ENCODE results near the gene LAMC1.
A peak's percentile ranks its signal among the peaks of the same experiment; 100 is the strongest.

Gene LAMC1

DNA sequence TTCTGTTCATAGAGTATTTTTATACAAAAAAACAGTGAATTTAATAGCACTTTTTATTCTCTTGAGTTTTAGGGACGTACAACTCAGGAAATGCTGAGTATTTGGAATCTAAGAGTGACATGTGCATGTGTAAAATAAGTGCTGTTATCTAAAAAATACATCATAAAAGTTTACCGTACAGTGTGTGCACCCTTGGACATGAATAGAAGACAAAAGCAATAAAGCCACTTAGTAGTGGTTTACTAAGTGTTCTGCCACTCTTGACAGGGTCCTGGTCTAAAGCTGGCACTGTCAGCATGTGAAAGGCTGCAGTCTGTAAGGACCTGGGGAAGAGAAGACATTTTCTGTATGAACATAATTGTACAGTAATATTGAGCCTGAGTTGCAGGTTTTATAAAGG, 51.0 kb downstream of the LAMC1 start:
- H3K4me3 Mint-ChIP-seq = no peak overlapping the region
- no peak overlapping the region for H3K27ac Mint-ChIP-seq
- no peaks in the 10 kb centered on the region for H3K9me3 Mint-ChIP-seq
- H3K27me3 Mint-ChIP-seq (ENCODE audit: low read depth) = no peaks in the 10 kb centered on the region
- TF ChIP-seq, protein P1, sequence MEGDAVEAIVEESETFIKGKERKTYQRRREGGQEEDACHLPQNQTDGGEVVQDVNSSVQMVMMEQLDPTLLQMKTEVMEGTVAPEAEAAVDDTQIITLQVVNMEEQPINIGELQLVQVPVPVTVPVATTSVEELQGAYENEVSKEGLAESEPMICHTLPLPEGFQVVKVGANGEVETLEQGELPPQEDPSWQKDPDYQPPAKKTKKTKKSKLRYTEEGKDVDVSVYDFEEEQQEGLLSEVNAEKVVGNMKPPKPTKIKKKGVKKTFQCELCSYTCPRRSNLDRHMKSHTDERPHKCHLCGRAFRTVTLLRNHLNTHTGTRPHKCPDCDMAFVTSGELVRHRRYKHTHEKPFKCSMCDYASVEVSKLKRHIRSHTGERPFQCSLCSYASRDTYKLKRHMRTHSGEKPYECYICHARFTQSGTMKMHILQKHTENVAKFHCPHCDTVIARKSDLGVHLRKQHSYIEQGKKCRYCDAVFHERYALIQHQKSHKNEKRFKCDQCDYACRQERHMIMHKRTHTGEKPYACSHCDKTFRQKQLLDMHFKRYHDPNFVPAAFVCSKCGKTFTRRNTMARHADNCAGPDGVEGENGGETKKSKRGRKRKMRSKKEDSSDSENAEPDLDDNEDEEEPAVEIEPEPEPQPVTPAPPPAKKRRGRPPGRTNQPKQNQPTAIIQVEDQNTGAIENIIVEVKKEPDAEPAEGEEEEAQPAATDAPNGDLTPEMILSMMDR (IDR thresholded peaks at IDR 0.05; ENCODE audit: unreplicated experiment in 3 of 3) = no peak
- H3K36me3 Mint-ChIP-seq (ENCODE audit: low read depth) = peaks cover 5% of the 10 kb centered on the region
- peaks cover 57% of the 10 kb centered on the region for H3K4me1 Mint-ChIP-seq

DNA sequence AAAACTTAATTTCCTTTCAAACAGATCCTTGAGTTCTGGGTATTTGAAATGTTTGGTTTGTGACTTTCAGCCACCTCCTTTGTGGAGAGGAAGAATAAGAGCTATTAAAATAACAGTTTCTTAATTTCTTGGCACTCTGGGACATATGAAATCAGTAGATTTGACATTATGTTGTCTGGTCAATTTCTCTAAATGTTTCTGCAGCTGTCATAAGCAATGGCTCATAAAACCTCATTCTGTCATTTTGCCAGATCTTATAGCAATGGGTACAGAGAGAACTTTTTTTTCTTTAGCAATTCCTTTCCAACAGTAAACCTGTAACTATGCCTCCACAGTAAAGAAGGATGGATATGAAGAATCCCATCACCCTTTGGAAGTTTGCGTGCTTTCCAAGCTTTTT, 52.6 kb downstream of the LAMC1 start:
- Mint-ChIP-seq H3K4me3 (no peak overlapping the region), H3K4me1 (peaks cover 41% of the 10 kb centered on the region), H3K27me3 (ENCODE audit: low read depth) (no peaks in the 10 kb centered on the region), H3K36me3 (ENCODE audit: low read depth) (peaks cover 5% of the 10 kb centered on the region), H3K27ac (no peak overlapping the region), H3K9me3 (no peaks in the 10 kb centered on the region)
- TF ChIP-seq, protein P1 (IDR thresholded peaks at IDR 0.05; ENCODE audit: unreplicated experiment in 3 of 3) = no peak

DNA sequence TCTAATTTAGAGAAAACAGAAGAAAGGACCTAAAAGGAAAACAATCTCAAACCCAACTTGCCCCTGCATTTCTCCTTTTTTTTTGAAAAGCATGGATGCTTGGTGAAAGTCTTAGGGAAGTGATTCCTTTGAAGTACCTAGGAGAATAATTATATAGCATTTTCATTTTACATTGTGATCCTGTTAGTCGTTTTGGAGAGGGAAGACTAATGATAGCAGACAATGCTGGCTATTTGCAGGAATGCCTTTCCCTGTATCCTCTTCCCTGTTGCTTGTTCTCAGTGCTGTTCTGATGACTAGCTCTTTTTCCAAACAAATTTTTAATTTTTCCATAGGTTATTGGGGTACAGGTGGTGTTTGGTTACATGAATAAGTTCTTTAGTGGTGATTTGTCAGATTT, 53.9 kb downstream of the LAMC1 start:
- peak overlapping the region in 1 of 3 experiments; percentile 25 for H3K27ac Mint-ChIP-seq
- peaks cover 36% of the 10 kb centered on the region for H3K4me1 Mint-ChIP-seq
- H3K36me3 Mint-ChIP-seq (ENCODE audit: low read depth) = peaks cover 5% of the 10 kb centered on the region
- no peaks in the 10 kb centered on the region for H3K27me3 Mint-ChIP-seq (ENCODE audit: low read depth)
- no peaks in the 10 kb centered on the region for H3K9me3 Mint-ChIP-seq
- no peak overlapping the region for H3K4me3 Mint-ChIP-seq
- TF ChIP-seq, protein P1 (IDR thresholded peaks at IDR 0.05; ENCODE audit: unreplicated experiment in 3 of 3) = no peak

DNA sequence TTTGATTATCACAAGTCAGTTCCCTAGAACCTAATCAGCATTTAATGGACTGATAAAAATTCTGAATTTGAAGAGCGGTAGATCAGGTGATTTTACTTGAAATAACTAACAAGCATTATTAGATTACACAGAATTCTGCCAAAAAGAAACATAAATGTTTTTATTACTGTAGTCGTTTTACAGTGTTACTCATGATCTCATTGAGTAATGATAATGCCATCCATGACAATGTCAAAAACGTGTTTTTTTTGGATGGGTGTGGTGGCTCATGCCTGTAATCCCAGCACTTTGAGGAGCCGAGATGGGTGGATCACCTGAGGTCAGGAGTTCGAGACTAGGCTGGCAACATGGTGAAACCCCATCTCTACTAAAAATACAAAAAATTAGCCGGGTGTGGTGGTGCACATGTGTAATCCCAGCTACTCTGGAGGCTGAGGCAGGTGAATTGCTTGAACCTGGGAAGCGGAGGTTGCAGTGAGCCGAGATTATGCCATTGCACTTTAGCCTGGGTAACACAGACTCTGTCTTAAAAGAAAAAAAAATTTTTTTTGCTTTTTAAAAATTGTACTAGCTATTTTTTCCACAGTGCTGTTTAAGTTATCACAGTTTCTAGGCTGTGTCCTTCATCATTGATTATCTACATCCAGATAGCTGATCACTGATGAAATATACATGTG, 56.6 kb downstream of the LAMC1 start:
- Mint-ChIP-seq H3K9me3 (no peaks in the 10 kb centered on the region), H3K27me3 (ENCODE audit: low read depth) (no peaks in the 10 kb centered on the region), H3K4me3 (no peak overlapping the region), H3K36me3 (ENCODE audit: low read depth) (no peaks in the 10 kb centered on the region), H3K27ac (no peak overlapping the region), H3K4me1 (peaks cover 26% of the 10 kb centered on the region)
- TF ChIP-seq, protein P1 (IDR thresholded peaks at IDR 0.05; ENCODE audit: unreplicated experiment in 3 of 3) = no peak

DNA sequence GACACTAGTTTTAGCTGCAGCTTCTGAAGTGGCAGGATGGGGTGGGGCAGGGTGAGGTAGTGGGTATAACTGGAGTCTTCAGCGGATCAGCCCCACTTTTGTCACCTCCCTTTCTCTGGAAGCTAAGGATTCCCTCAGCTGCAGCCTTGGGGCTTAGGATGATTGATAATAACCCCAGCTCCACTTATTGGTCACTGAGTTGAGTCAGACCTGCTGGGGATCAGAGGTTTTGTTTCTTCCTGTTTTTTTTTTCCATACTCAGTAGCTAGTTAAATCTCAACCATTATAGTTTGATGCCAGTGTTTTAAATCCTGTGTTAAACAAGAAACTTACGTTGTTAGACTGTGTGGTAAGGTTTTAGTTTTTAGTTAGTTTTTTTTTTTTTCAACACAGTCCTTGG, 57.2 kb downstream of the LAMC1 start:
- H3K36me3 Mint-ChIP-seq (ENCODE audit: low read depth) = no peaks in the 10 kb centered on the region
- peaks cover 25% of the 10 kb centered on the region for H3K4me1 Mint-ChIP-seq
- H3K4me3 Mint-ChIP-seq = no peak overlapping the region
- no peaks in the 10 kb centered on the region for H3K9me3 Mint-ChIP-seq
- no peaks in the 10 kb centered on the region for H3K27me3 Mint-ChIP-seq (ENCODE audit: low read depth)
- TF ChIP-seq, protein P1 (IDR thresholded peaks at IDR 0.05; ENCODE audit: unreplicated experiment in 3 of 3) = no peak
- peak overlapping the region in 1 of 3 experiments; percentile 60 for H3K27ac Mint-ChIP-seq

Data from nephron (organoid).